GM18867 (cell line): ENCODE data around the gene MRPL36.
"Not testable (repeated sequence)": the region's sequence is repeated elsewhere in the genome, so short reads cannot be mapped to it uniquely, and the experiment has no call there.

Experiments
- ATAC-seq: cut with Tn5 transposase; IDR thresholded peaks from one replicate; pipeline ENCODE4 v1.9.1; 2021; ENCODE audit warnings: mild to moderate bottlenecking, moderate library complexity; ENCODE audit not compliant: unreplicated experiment

The MRPL36 gene

DNA sequence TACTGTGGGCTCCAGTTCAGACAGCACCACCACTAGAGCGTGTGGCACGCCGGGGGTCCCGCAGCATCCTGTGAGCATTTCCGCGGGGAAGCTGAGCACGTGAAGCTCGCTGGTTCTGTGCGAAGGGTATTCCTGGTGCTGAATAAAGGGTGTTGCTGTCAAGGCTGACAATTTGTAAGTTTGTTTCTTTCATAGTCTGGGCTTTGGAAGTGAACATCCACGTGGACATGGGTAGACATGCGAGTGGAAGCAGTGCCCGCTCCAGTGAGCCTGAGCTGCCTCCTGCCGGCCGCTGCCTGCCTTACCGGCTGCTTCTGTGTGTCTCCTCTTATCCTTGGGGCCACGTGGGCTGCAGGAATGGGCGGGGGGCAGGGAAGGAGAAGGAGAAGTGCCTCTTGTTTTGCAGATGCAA is 16.2 kb upstream of the MRPL36 start:
- ATAC-seq: no peak

DNA sequence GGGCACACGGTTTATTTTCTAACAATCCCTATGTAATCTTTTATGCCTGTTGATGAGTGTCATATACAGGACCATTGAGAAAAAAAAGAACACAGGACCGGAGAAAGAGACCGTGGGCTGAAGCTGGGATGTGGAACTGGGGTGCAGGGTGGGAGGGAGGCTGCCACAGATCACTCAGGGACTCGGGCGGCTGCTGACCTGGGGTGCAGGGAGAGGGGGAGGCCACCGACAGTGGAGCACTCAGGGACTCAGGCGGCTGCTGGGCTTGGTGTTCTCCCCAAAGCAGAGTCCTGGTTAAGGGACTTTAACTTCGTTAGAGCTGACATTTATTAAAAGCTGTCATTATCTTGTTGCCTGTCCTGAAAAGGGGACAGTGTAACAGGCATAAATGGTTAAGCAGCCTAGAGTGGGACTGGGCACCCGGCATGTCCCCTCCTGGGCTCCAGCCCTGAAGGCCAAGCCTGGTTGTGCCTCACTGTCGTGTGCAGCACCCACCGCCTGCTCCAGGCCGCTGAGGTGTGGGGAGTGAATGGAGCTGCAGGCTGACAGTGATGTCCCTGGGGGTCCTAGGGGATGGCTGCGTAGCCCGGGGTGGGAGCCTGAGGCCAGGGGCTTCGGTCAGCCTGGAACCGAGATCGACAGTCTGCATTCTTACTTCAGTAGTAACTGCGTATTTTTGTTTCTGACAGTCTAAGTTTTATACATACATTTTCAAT is 15.6 kb upstream of the MRPL36 start:
- ATAC-seq: no peak

GRCh38 chr5:1814183-1815020 is 14.8 kb upstream of the MRPL36 start:
- no peak for ATAC-seq

DNA sequence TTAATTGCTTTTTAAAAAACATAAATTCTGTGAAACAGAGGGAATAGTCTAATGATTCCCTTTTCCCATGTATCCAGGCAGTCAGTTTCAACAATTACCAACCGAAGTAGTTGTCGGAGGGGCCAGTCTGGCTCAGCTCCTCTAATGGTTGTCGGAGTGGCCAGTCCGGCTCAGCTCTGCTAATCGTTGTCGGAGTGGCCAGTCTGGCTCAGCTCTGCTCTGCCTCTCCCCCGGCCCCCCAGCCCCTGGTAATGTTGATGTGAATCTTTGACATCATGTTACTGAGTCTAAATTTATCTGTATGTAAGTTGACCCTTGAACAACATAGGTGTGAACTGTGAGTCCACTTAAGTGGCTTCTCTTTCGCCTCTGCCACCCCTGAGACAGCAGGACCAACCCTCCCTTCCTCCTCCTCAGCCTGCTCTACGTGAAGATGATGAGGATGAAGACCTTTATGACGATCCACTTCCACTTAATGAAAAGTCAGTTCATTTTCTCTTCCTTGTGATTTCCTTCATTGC is 11.0 kb upstream of the MRPL36 start:
- ATAC-seq: no peak

GRCh38 chr5:1809416-1810035 is 9.9 kb upstream of the MRPL36 start:
- ATAC-seq: no peak

DNA sequence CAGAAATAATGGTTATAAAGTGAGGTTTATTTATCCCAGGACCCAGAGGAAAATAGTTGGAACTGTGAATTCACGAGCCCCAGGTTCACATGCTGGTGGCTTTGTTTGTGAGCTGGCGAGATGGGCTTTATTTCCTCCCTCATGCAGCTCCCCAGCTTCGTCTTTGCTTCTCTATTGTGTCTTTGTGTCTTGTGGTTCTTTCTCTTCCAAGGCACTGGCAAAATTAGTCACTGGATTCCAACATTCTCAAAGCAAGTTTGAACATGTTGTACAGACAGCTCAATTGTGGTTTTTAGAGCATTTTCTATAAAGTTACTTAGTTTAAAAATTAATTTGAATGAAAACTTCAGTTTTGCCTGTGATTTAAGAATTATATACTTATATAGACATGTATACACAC is 8.8 kb upstream of the MRPL36 start:
- ATAC-seq: no peak

DNA sequence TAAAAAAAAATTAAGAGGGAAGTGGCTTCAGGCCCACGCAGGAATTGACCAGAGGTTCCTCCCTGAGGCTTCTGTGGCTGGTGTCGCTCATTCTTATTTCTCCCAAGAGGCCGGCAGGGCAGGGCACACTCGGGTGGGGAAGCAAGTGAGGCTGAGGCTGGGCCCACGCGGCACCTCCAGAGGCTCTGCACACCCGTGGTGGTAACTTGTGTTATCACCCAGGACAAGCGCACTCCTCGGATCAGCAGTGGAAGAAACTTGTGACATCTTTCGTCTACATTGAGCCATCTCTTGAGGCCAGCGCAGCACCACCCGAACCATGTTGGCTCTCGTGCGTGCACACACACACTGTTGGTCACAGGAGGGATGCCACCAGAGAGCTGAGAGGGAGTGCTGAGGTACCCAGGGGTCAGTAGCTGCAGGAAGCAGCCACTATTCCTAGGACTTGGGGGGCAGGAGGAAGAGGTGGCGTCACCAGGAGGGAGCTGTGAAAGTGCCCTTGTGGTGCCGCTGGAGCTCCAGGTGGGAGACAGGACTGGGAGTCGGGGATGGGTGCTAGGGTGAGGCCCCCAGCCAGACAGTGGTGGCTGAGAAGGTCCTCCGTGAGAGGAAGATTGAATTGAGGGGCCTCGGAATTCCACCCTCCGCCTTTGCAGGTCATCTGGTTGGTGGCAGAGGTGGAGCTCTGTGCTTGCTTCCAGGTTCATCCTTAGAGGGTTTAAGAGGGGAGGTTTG is 8.0 kb upstream of the MRPL36 start:
- ATAC-seq: no peak

- ATAC-seq: no peak
Measured at GRCh38 chr5:1806974-1807373, 7.3 kb upstream of the MRPL36 start.

DNA sequence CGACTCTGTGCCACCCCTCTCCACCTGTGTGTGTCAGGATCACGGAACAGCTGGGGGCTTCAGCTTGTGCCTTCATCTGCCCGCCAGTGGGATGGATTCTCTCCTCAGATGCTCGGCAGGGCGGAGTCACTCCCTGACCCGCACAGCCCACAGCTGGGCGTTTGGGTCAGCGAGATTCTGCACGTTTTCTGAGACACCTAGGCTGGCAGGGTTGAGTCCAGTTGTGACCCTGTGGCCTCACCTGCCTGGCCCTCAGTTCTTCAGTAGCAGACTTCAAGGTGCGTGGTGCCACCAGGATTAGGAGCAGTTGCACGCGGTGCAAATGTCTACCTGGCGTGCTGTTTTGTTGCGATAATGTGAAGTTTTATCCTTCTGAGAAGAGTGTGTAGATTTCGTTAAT is 6.6 kb upstream of the MRPL36 start:
- ATAC-seq: no peak

GRCh38 chr5:1805736-1806135 is 6.1 kb upstream of the MRPL36 start:
- ATAC-seq: no peak

- no peak for ATAC-seq
Measured at GRCh38 chr5:1805326-1805725, 5.7 kb upstream of the MRPL36 start.

DNA sequence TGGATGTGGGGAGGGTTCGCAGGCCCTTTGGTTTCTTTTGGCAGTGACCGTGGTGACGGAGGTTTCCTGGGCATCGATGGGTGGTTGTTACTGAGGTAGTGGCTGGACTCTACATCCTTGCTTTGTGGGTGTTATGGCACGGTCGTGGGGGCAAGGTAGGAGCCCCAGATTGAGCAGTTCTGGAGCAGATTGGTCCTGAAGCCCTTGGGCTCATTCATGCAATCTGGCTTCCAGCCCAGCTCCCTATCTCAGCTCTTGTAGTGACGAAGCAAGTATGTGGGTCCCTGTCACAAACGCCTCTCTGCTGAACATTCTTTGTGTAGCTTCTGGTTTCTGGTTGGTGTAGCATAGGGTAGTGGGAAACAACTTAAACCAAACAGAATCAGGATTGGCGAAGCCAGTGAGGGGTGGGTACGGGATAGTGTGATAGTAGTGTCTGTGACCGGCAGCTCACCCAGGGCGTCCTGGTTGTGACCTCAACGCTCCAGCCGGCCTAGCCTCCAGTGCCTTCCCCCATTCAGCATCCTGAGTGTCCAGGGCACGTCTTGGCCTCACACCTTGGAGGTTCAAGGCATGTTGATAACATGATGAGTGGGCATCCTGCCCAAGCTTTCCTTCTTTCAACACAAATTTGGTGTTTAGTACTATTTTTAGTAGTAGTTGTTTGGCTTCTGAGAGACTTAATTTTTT is 4.5 kb upstream of the MRPL36 start:
- no peak for ATAC-seq

- no peak for ATAC-seq
Measured at GRCh38 chr5:1803192-1803591, 3.6 kb upstream of the MRPL36 start.

DNA sequence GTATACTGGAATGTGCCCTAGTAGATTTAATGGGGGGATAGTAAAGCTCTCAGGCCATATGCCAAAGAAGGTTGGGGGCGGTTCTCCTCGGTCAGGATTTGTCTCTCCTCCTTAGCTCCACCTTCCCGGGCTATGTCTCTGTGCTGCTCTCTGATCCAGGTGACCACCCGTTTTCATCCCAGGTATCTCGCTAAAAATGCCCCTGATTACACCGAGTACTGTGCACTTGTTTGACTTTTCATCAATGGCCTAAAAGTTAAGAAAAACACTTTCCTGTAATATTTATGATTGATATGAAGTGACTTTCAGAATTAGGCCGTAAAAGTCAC is 2.3 kb upstream of the MRPL36 start:
- ATAC-seq: no peak

DNA sequence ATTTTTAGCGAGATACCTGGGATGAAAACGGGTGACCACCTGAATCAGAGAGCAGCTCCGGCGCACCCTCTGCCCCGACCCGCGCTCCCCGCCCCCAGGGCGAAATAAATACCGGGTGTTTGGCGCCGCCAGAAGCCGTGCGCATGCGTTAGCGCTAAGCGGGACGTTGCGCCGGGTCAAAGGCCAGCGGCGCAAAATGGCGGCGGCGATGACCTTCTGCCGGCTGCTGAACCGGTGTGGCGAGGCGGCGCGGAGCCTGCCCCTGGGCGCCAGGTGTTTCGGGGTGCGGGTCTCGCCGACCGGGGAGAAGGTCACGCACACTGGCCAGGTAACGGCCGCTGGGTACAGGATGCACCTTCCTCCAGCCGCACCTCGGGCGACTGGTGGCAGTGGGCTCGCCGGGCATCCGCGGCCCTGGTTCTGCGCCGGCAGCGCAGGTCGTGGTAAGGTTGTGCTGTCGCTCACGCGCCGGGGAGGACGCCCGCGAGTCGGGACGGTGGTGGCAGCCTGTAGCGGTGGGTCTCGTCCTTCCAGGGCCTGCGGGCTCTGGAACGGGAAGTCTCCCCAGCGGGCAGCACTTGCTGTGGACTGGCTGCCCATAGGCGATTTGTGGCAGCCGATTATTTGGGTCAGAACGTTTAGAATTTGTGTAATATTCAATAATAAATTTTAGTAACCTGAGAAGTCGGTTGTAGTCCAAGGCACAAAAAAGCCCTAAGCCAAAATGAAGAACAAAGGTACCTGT is 1.8 kb upstream of the MRPL36 start, which contains the start of gene NDUFS6:
NDUFS6 (plus strand) TSS at position 186 of the 745 bp plus-strand sequence; CDS start at position 197, 11 bp downstream.
- peak; percentile 58 for ATAC-seq

DNA sequence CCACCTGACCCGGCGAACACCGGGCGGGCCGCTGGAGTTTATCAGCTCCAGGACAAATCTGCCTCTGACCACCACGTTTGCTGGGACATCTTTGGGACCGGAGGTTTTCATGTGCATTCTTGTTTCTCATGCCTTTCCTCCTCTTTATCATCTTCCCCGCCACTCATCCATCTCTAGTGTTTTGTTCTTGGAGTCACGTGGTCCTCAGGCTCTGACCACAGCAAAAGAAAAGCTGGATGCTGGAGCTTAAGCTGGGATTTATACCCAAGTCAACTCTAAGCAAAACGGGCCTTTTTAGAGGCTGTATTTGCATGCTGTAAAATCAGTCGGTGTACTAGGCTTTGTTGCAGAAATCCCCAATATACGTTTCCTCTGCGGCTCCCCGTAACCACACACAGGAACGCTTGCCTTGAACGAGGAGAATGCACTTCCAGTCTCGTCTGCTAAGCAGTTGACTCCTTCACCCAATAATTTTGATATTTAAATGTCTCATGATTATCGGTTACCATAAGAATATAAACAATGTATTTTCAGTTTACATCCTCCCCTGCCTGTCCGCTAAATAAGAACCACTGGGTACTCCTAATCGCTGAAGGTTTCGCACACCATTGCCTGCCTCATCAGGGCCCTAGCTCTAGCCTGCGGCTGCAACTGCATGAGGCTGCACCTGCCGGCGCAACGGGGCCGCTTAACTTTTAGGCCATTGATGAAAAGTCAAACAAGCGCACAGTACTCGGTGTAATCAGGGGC is 1.0 kb upstream of the MRPL36 start:
- peak; percentile 36 for ATAC-seq

- peak; percentile 21 for ATAC-seq
Measured at GRCh38 chr5:1799110-1799601, 481 bp downstream of the MRPL36 start.

- not testable (repeated sequence) for ATAC-seq
Measured at GRCh38 chr5:1798589-1798988, 1.0 kb downstream of the MRPL36 start.

DNA sequence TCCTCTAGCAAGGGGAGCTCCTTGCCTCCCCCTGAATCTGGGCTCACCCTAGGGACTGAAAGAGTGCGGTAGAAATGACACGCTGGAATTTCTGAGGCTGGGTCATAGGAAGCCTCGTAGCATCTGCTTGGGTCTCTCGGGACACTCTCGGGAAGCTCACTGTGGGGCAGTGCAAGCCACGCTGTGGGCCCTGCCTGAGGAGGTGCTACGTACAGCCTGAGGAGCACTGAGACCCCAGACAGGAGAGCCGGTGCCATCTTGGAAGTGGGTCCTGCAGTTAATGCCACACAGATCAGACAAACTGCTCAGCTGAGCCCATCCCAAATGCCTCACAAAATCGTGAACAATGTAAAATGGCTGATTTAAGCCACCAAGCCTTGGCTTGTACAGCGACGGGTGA is 1.8 kb downstream of the MRPL36 start:
- no peak for ATAC-seq
